ENCODE measurements around the gene SLC47A2. TPM values are rescaled to one million over a fixed set of nuclear protein-coding genes. Genes with fewer than 3 reads are reported as not detected.

Gene SLC47A2
- total and polyA plus RNA-seq, 2 experiments from 2014 or later, result not detected

DNA sequence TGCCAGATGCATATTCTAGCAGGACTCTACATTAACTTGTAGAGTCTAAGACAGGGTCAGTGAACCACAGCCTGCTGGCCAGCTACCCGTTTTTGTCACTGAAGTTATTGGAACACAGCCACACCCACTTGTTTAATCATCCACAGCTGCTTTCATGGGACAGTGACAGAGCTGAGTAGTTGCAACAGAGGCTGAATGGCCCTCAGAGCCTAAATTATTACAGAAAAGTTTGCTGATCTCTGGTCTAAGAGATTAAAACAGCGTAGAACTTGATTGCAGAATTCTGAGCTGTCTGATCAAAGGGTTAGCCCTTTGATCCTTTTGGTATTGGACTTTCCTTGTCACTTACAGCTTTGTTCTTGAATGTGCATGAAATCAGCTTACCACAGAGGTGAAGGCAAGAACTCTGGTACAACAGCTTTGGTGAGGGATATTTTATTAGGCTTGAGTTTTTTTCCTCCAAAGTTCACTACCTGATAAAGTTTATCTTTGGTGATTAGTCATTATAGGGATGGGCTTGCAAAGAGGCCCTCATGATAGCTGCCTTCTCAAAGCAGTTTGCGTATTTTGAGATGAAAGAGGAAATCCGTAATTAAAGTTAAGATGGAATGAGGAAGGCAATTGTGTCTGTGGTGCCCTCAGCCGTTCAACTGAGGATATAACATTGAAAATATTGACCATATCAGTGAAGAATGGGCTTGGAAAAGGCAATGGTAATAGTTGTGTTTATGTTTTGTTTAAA lies 44.2 kb downstream of the SLC47A2 start:
- peaks cover 69% of the 10 kb centered on the region for H3K36me3 Mint-ChIP-seq (ENCODE audit: low read depth)
- no peak overlapping the region for H3K27ac Mint-ChIP-seq

GRCh38 chr17:19671433-19671832 lies 45.0 kb downstream of the SLC47A2 start:
- H3K4me1 ChIP-seq (ENCODE audit: insufficient read depth), result no peaks in the 10 kb centered on the region
- Mint-ChIP-seq H3K36me3 (ENCODE audit: low read depth) (peaks cover 62% of the 10 kb centered on the region), H3K4me1 (no peaks in the 10 kb centered on the region), H3K27ac (no peak overlapping the region), H3K9me3 (peaks cover 13% of the 10 kb centered on the region), H3K4me3 (no peak overlapping the region), H3K27me3 (ENCODE audit: insufficient read depth, low read depth, poor library complexity) (peaks cover 3% of the 10 kb centered on the region)
- H3F3A ChIP-seq (replicated peaks; ENCODE audit: low read depth), result no peaks in the 10 kb centered on the region
- no peak overlapping the region for H3K4me2 ChIP-seq
- no peaks in the 10 kb centered on the region for H3K9me2 ChIP-seq (ENCODE audit: insufficient read depth)
- H3K36me3 ChIP-seq (ENCODE audit: insufficient read depth), result peaks cover 15% of the 10 kb centered on the region
- H2AFZ ChIP-seq, result no peak overlapping the region
- H3K27me3 ChIP-seq (ENCODE audit: insufficient read depth), result no peaks in the 10 kb centered on the region
- no peaks in the 10 kb centered on the region for H3K79me2 ChIP-seq (replicated peaks; ENCODE audit: insufficient read depth)
- ATAC-seq, result no peak
- H3K4me3 ChIP-seq, result no peak overlapping the region
- H4K20me1 ChIP-seq (replicated peaks; ENCODE audit: insufficient read depth), result no peaks in the 10 kb centered on the region; the same call in 1 of the 2 replicates
- no peak for DNase-seq (ENCODE audit: low spot score)
- H3K27ac ChIP-seq (ENCODE audit: low read depth), result no peak overlapping the region
- TF ChIP-seq NANOG (IDR thresholded peaks at IDR 0.05; ENCODE audit: borderline replicate concordance) (no peak), EZH2 (IDR thresholded peaks at IDR 0.05; ENCODE audit: low read depth, unreplicated experiment) (no peak), JUNB (IDR thresholded peaks at IDR 0.05; ENCODE audit: unreplicated experiment) (no peak), POLR2AphosphoS5 (IDR thresholded peaks at IDR 0.05; ENCODE audit: low read depth) (no peak), ETS1 (IDR thresholded peaks at IDR 0.05) (no peak), CTCF (conservative IDR thresholded peaks at IDR 0.05; ENCODE audit: low read depth in 2 of 2) (no peak), ZNF114 (CRISPR knock-in tag; IDR thresholded peaks at IDR 0.05) (no peak), EZH2phosphoT487 (IDR thresholded peaks at IDR 0.05; ENCODE audit: unreplicated experiment) (no peak), STAT1 (IDR thresholded peaks at IDR 0.05; ENCODE audit: unreplicated experiment) (no peak)
- TF ChIP-seq, protein P1, sequence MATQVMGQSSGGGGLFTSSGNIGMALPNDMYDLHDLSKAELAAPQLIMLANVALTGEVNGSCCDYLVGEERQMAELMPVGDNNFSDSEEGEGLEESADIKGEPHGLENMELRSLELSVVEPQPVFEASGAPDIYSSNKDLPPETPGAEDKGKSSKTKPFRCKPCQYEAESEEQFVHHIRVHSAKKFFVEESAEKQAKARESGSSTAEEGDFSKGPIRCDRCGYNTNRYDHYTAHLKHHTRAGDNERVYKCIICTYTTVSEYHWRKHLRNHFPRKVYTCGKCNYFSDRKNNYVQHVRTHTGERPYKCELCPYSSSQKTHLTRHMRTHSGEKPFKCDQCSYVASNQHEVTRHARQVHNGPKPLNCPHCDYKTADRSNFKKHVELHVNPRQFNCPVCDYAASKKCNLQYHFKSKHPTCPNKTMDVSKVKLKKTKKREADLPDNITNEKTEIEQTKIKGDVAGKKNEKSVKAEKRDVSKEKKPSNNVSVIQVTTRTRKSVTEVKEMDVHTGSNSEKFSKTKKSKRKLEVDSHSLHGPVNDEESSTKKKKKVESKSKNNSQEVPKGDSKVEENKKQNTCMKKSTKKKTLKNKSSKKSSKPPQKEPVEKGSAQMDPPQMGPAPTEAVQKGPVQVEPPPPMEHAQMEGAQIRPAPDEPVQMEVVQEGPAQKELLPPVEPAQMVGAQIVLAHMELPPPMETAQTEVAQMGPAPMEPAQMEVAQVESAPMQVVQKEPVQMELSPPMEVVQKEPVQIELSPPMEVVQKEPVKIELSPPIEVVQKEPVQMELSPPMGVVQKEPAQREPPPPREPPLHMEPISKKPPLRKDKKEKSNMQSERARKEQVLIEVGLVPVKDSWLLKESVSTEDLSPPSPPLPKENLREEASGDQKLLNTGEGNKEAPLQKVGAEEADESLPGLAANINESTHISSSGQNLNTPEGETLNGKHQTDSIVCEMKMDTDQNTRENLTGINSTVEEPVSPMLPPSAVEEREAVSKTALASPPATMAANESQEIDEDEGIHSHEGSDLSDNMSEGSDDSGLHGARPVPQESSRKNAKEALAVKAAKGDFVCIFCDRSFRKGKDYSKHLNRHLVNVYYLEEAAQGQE (IDR thresholded peaks at IDR 0.05; ENCODE audit: unreplicated experiment), result no peak

More for the DNA sequence above, 44.2 kb downstream of the SLC47A2 start:
- no peaks in the 10 kb centered on the region for H3K79me2 ChIP-seq (replicated peaks; ENCODE audit: insufficient read depth)
- DNase-seq (ENCODE audit: low spot score), result no peak
- ATAC-seq, result no peak
- Mint-ChIP-seq H3K9me3 (peaks cover 20% of the 10 kb centered on the region), H3K4me1 (no peaks in the 10 kb centered on the region), H3K4me3 (no peak overlapping the region), H3K27me3 (ENCODE audit: insufficient read depth, low read depth, poor library complexity) (peaks cover 3% of the 10 kb centered on the region)
- peaks cover 15% of the 10 kb centered on the region for H3K36me3 ChIP-seq (ENCODE audit: insufficient read depth)
- H3K4me3 ChIP-seq, result no peak overlapping the region
- no peak overlapping the region for H3K4me2 ChIP-seq
- TF ChIP-seq CTCF (conservative IDR thresholded peaks at IDR 0.05; ENCODE audit: low read depth in 2 of 2) (peak; percentile 9 to 18; a peak in 1 of 4 replicates), STAT1 (IDR thresholded peaks at IDR 0.05; ENCODE audit: unreplicated experiment) (no peak)
- no peaks in the 10 kb centered on the region for H3K9me2 ChIP-seq (ENCODE audit: insufficient read depth)
- H2AFZ ChIP-seq, result no peak overlapping the region
- no peaks in the 10 kb centered on the region for H3F3A ChIP-seq (replicated peaks; ENCODE audit: low read depth)
- H4K20me1 ChIP-seq (replicated peaks; ENCODE audit: insufficient read depth), result no peaks in the 10 kb centered on the region; the same call in 1 of the 2 replicates
- H3K4me1 ChIP-seq (ENCODE audit: insufficient read depth), result no peaks in the 10 kb centered on the region
- H3K27me3 ChIP-seq (ENCODE audit: insufficient read depth), result no peaks in the 10 kb centered on the region
- H3K27ac ChIP-seq (ENCODE audit: low read depth), result no peak overlapping the region
